ENCODE measurements around the gene EPN2. TPM values are rescaled to one million over a fixed set of nuclear protein-coding genes. Genes with fewer than 3 reads are reported as not detected.

EPN2 gene
- total and polyA plus RNA-seq, 10 of the 15 experiments (the other 5 are each of a cell fraction or from before 2014, with no cell fraction given) = 0.26 to 8.4 (median 4.7) TPM

DNA sequence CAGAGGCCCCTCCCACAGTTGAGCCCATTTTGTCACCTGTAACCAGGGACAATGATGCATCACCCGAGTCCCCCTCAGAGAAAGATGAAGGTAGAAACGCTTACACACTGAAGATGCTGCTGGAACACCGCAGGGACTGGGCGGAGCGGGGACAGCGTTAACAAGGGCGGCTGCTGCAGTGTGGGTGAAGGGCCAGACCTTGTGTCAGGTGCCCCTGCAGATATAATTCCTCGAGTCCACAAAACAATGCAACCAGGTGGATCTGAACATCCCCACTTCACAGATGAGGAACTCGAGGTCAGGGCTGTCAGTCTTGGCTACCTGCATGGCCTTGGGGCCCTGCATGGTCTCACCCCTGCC is 134.8 kb downstream of the EPN2 start:
- Histone ChIP-seq H3K4me2 (ENCODE audit: control insufficient read depth, insufficient read depth) (no peak overlapping the region), H3K4me1 (ENCODE audit: control insufficient read depth, insufficient read depth, low read length) (peaks cover 26% of the 10 kb centered on the region), H3K9me3 (replicated peaks; ENCODE audit: control insufficient read depth, insufficient read depth, low read length) (no peaks in the 10 kb centered on the region), H3K36me3 (ENCODE audit: control insufficient read depth in 2 of 2, insufficient read depth in 2 of 2, low read length in 1 of 2) (no peaks in the 10 kb centered on the region), H3K27ac (ENCODE audit: control insufficient read depth, insufficient read depth) (no peak overlapping the region), H3K9ac (ENCODE audit: control insufficient read depth, insufficient read depth, low read length) (no peak overlapping the region), H2AFZ (ENCODE audit: control insufficient read depth, low read depth, low read length) (no peak overlapping the region), H3K4me3 (no peak overlapping the region), H3K27me3 (replicated peaks in 1 of 2; ENCODE audit: control insufficient read depth in 2 of 2, insufficient read depth in 2 of 2, low read length in 1 of 2) (no peaks in the 10 kb centered on the region), H4K20me1 (ENCODE audit: control insufficient read depth, insufficient read depth) (0 out of 2 replicates have a peak, but pooled peaks cover 3% of the 10 kb centered on the region), H3K79me2 (ENCODE audit: control insufficient read depth, insufficient read depth, low read length) (no peaks in the 10 kb centered on the region)
- no peak for DNase-seq (ENCODE audit: low read depth, low spot score)
- ATAC-seq = no peak
- ChIA-PET CTCF (interaction anchor here (1.3 kb wide), 1 partner anchor 9 kb away, joined by 4 read pairs; the partner anchor contains the start of gene B9D1), SMC1A (ENCODE audit: uncharacterized antibody, unreplicated experiment) (interaction anchor here (0.9 kb wide), 1 partner anchor 9 kb away, joined by 3 read pairs; no protein-coding TSS in a partner anchor), POLR2A (no interaction called here), RAD21 (ENCODE audit: unreplicated experiment) (interaction anchor here (0.9 kb wide), 1 partner anchor 9 kb away, joined by 3 read pairs; the partner anchor contains the start of gene B9D1)
- in situ Hi-C loops (cut with MboI) = no loop called here
- intact Hi-C loops (cut with micrococcal nuclease; ENCODE audit: unreplicated experiment) = no loop called here
- 82% methylated on average over 9 of the region's 9 CpGs for WGBS (ENCODE audit: insufficient coverage, insufficient replicate concordance, low lambda C conversion rate, missing lambda C conversion rate)
- TF ChIP-seq ZNF274 (IDR thresholded peaks at IDR 0.05; ENCODE audit: insufficient read depth, insufficient read length) (no peak), WRNIP1 (IDR thresholded peaks at IDR 0.05; ENCODE audit: borderline replicate concordance, low read depth, low read length) (no peak), KLF5 (IDR thresholded peaks at IDR 0.05; ENCODE audit: partially characterized antibody) (no peak), MYB (IDR thresholded peaks at IDR 0.05; ENCODE audit: borderline replicate concordance, low read depth, low read length) (no peak), CEBPB (IDR thresholded peaks at IDR 0.05; ENCODE audit: borderline replicate concordance in 1 of 2, low read depth in 2 of 2, low read length in 2 of 2) (no peak), RFX5 (IDR thresholded peaks at IDR 0.05; ENCODE audit: low read depth, low read length) (no peak), CBX5 (IDR thresholded peaks at IDR 0.05; ENCODE audit: low read depth) (no peak), RELA (IDR thresholded peaks at IDR 0.05; ENCODE audit: borderline replicate concordance, partially characterized antibody) (no peak), ZBED1 (IDR thresholded peaks at IDR 0.05; ENCODE audit: borderline replicate concordance) (no peak), PML (IDR thresholded peaks at IDR 0.05; ENCODE audit: low read length) (no peak), RELB (IDR thresholded peaks at IDR 0.05; ENCODE audit: low read depth) (no peak), DPF2 (IDR thresholded peaks at IDR 0.05) (no peak), TAF1 (IDR thresholded peaks at IDR 0.05; ENCODE audit: borderline replicate concordance, low read depth, low read length) (no peak)
- TF ChIP-seq, protein P1, sequence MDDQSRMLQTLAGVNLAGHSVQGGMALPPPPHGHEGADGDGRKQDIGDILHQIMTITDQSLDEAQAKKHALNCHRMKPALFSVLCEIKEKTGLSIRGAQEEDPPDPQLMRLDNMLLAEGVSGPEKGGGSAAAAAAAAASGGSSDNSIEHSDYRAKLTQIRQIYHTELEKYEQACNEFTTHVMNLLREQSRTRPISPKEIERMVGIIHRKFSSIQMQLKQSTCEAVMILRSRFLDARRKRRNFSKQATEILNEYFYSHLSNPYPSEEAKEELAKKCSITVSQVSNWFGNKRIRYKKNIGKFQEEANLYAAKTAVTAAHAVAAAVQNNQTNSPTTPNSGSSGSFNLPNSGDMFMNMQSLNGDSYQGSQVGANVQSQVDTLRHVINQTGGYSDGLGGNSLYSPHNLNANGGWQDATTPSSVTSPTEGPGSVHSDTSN (IDR thresholded peaks at IDR 0.05; ENCODE audit: insufficient replicate concordance, low read depth, low read length) = no peak
- TF ChIP-seq, protein P2, sequence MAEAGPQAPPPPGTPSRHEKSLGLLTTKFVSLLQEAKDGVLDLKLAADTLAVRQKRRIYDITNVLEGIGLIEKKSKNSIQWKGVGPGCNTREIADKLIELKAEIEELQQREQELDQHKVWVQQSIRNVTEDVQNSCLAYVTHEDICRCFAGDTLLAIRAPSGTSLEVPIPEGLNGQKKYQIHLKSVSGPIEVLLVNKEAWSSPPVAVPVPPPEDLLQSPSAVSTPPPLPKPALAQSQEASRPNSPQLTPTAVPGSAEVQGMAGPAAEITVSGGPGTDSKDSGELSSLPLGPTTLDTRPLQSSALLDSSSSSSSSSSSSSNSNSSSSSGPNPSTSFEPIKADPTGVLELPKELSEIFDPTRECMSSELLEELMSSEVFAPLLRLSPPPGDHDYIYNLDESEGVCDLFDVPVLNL (IDR thresholded peaks at IDR 0.05; ENCODE audit: low read depth, low read length) = no peak
- no peak for FAIRE-seq
- BruUV-seq (replicated peaks) = no TSS peak

Measured in GM12878 (cell line).